Panc1 (cell line): ENCODE results near the gene VSIR. TPM values are rescaled to one million over a fixed set of nuclear protein-coding genes. Genes with fewer than 3 reads are reported as not detected.

ENCODE experiments used
- ATAC-seq: fragments of 200-7000 bp; cut with Tn5 transposase; 2 replicates; pipeline ENCODE4 v1.9.1; 2020; ENCODE audit warnings: mild to moderate bottlenecking, moderate library complexity
- Bru-seq: library from RNA; stranded (reverse); fragments of 400-500 nt; gene quantifications from one replicate; lab custom pipeline; 2021; lab: Mats Ljungman, UMichigan
- BruChase-seq, 2 experiments: library from RNA; stranded (reverse); fragments of 400-500 nt; gene quantifications; one replicate each; lab custom pipeline; 2021; lab: Mats Ljungman, UMichigan
- BruUV-seq: library from RNA; stranded (reverse); fragments of 400-500 nt; replicated peaks from 2 replicates; lab custom pipeline; 2021; lab: Mats Ljungman, UMichigan
- CTCF ChIA-PET: fragments of 300-600 bp; sonication (Branson Sonifier 250); formaldehyde crosslinking; loops from one replicate; lab custom pipeline; 2022; ENCODE audit warnings: antibody characterized with exemption; lab: Charles Lee
- POLR2A ChIA-PET: fragments of 300-600 bp; sonication (Branson Sonifier 250); formaldehyde crosslinking; loops from one replicate; lab custom pipeline; 2022; ENCODE audit warnings: antibody characterized with exemption; lab: Charles Lee
- DNase-seq: peaks from one replicate; pipeline ENCODE4 v3.0.0-alpha.2; 2010; ENCODE audit warnings: low read depth, low spot score
- H3K27ac ChIP-seq: 2 replicates; pipeline ENCODE4 v1.5.1; 2011; ENCODE audit warnings: mild to moderate bottlenecking, low read length, inconsistent platforms
- H3K27me3 ChIP-seq: fragments of 200-500 bp; sonication (Bioruptor generic); 2 replicates; pipeline ENCODE4 v1.6.0; 2014; ENCODE audit warnings: low read length, inconsistent platforms; ENCODE audit not compliant: control insufficient read depth, insufficient read depth
- H3K36me3 ChIP-seq: fragments of 200-500 bp; sonication (Bioruptor generic); 2 replicates; pipeline ENCODE4 v1.5.1; 2014; ENCODE audit warnings: inconsistent platforms, mild to moderate bottlenecking, low read length, moderate library complexity; ENCODE audit not compliant: control insufficient read depth, insufficient read depth
- H3K4me1 ChIP-seq: 2 replicates; pipeline ENCODE4 v1.5.1; 2011; ENCODE audit warnings: inconsistent platforms, mild to moderate bottlenecking, low read length, moderate library complexity; ENCODE audit not compliant: control insufficient read depth, insufficient read depth
- H3K4me3 ChIP-seq, 2 experiments: 2 replicates each; pipeline ENCODE4 v1.5.1; 2011 to 2012; ENCODE audit warnings: low read depth in 2 of 2, low read length in 2 of 2, mild to moderate bottlenecking in 2 of 2, inconsistent platforms in 1 of 2, moderate library complexity in 1 of 2
- H3K9me3 ChIP-seq: fragments of 200-500 bp; sonication (Bioruptor generic); 2 replicates; pipeline ENCODE4 v1.5.1; 2014; ENCODE audit warnings: low read depth, mild to moderate bottlenecking, inconsistent platforms, low read length, moderate library complexity; ENCODE audit not compliant: control insufficient read depth, insufficient read depth
- CTCF ChIP-seq: fragments of 450-650 bp; IDR thresholded peaks from 2 replicates; pipeline ENCODE4 v1.5.1; 2017; ENCODE audit warnings: mild to moderate bottlenecking
- POLR2AphosphoS5 ChIP-seq: IDR thresholded peaks from 2 replicates; pipeline ENCODE4 v1.6.1; 2012; ENCODE audit warnings: mild to moderate bottlenecking, low read depth, low read length, moderate library complexity
- REST ChIP-seq, 2 experiments: IDR thresholded peaks; 2 replicates each; pipeline ENCODE4 v1.6.1; 2011 to 2012; ENCODE audit warnings: low read depth in 2 of 2, control low read depth in 1 of 2, low read length in 1 of 2, mild to moderate bottlenecking in 1 of 2, moderate library complexity in 1 of 2; ENCODE audit not compliant: insufficient read depth in 1 of 2
- SIN3A ChIP-seq: IDR thresholded peaks from 2 replicates; pipeline ENCODE4 v1.6.1; 2012; ENCODE audit warnings: low read depth, mild to moderate bottlenecking, low read length, moderate library complexity, borderline replicate concordance; ENCODE audit not compliant: insufficient read depth
- TCF7L2 ChIP-seq: IDR thresholded peaks from 2 replicates; pipeline ENCODE4 v1.6.1; 2011; ENCODE audit warnings: mild to moderate bottlenecking, low read depth, low read length, inconsistent platforms
- in situ Hi-C: cut with HindIII; loops from 2 replicates; pipeline ENCODE4 v1.10.0; 2016; ENCODE audit warnings: low sequenced_read_pairs, low pct_unique_long_range_greater_than_20kb
- intact Hi-C: fragments of 100-400 bp; cut with micrococcal nuclease; formaldehyde crosslinking; loops from one replicate; pipeline ENCODE4 v1.10.0; 2022; ENCODE audit not compliant: unreplicated experiment
- long read RNA-seq: library from polyadenylated mRNA; unstranded; transcript quantifications from one replicate; pipeline ENCODE4 v2.0.0, GENCODE V29; 2021; ENCODE audit not compliant: unreplicated experiment
- polyA plus RNA-seq: library from polyadenylated mRNA; unstranded; fragments of >200 nt; gene quantifications from one replicate; pipeline ENCODE4 v1.2.1, GENCODE V29; 2012; ENCODE audit warnings: missing spikeins; ENCODE audit not compliant: insufficient read length
- total RNA-seq: library from RNA; stranded (reverse); gene quantifications from one replicate; pipeline ENCODE4 v1.2.1, GENCODE V29; 2021; ENCODE audit not compliant: unreplicated experiment

Gene VSIR
- 34.9 TPM for total RNA-seq
- 45.4 TPM for polyA plus RNA-seq
- Bru-seq, nascent RNA = percentile 49 among the genes with signal in this experiment
- percentile 44 among the genes with signal in this experiment for BruChase-seq, experiment 1, labeled RNA remaining after a 2-hour chase
- percentile 53 among the genes with signal in this experiment for BruChase-seq, experiment 2, labeled RNA remaining after a 6-hour chase
- long read RNA-seq, full-length matches to known transcripts = 37 of 51 reads
- long read RNA-seq, partial matches to known transcripts = 3 of 51 reads
- long read RNA-seq, other reads (novel, unspliced or antisense) = 11 of 51 reads

- no TSS peak for BruUV-seq
- TF ChIP-seq TCF7L2 (no peak), CTCF (peak; percentile 99), REST (IDR thresholded peaks at IDR 0.05; ENCODE audit: insufficient read depth in 1 of 2, low read depth in 2 of 2, low read length in 1 of 2) (no peak), POLR2AphosphoS5 (no peak), SIN3A (peak; percentile 57; the same call in 1 of the 2 replicates)
These were observed at the start of gene VSIR for GRCh38 chr10:71773221-71773971. VSIR (minus strand) TSS chr10:71773520; CDS start chr10:71773439, 81 bp downstream.

DNA sequence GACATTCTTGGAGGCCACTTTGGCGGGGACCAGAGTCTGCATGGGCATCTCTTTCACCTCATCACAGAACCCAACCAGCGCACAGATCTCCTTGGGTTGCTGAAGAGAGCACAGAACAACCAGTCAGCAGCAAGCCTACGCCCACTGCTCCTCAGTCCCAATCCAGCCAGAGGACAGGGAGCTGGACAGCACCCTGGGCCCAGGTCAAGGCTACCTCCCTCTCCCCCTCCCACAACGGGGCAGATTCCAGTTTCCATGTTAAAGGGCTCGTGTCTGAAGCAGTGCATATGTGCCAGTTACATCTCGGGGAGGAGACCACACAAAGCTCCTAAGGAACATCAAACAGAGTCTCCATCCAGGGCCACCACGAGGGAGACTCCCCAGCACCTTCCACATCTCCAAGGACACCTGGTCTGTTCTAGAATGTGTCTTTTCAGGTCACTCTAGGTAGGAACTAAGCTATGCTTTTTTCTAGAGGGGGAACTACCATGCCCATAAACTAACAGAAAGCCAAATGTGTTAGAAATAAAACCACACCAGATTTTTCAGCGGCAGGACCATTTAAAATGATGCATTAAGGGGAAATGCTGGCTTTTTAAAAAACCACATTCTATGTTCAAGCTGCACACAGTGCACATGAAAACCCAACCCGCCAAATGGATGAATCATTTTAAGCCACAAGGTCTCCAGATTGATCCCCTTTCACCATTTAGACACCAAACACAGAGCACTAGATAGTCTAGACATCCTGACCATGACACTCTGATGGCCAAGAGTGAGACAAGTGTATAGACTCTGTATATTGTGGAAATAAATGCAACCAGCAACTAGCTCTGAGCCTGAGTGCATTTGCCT, 48.8 kb upstream of the VSIR start:
- no TSS peak for BruUV-seq
- intact Hi-C loops = no loop called here
- Histone ChIP-seq H3K9me3 (no peaks in the 10 kb centered on the region), H3K36me3 (peaks cover 79% of the 10 kb centered on the region), H3K4me3 (no peak overlapping the region), H3K27ac (no peak overlapping the region), H3K4me1 (peaks cover 3% of the 10 kb centered on the region; the same call in 1 of the 2 replicates), H3K27me3 (no peaks in the 10 kb centered on the region)
- in situ Hi-C loops = no loop called here
- ATAC-seq (peak; percentile 10; the same call in 1 of the 2 replicates), DNase-seq (no peak)
- ChIA-PET POLR2A (interaction anchor here (0.7 kb wide), 1 partner anchor 10 kb away, joined by 3 read pairs; no protein-coding TSS in a partner anchor), CTCF (interaction anchor here (0.6 to 1.4 kb wide), 2 partner anchors 74 to 130 kb away, joined by 4 read pairs; no protein-coding TSS in a partner anchor)
- no peak for TF ChIP-seq CTCF
- 0 out of 4 replicates have a peak, but pooled peaks of 1 of the 2 experiments have one; percentile 30 for TF ChIP-seq REST (IDR thresholded peaks at IDR 0.05; ENCODE audit: insufficient read depth in 1 of 2, low read depth in 2 of 2, low read length in 1 of 2)
- no peak for TF ChIP-seq TCF7L2
- no peak for TF ChIP-seq SIN3A
- TF ChIP-seq POLR2AphosphoS5 = peak; percentile 10; the same call in 1 of the 2 replicates

More at GRCh38 chr10:71773221-71773971, at the start of gene VSIR:
- POLR2A ChIA-PET = interaction anchor here (0.6 to 1.1 kb wide), 2 partner anchors 13 to 96 kb away, joined by 3 read pairs; no protein-coding TSS in a partner anchor
- Histone ChIP-seq H3K36me3 (no peaks in the 10 kb centered on the region), H3K4me1 (peaks cover 51% of the 10 kb centered on the region), H3K9me3 (no peaks in the 10 kb centered on the region), H3K27ac (peak within 1 kb of the TSS; percentile 77), H3K27me3 (no peaks in the 10 kb centered on the region), H3K4me3 (peak within 1 kb of the TSS; percentile 60 to 64)
- ATAC-seq (peak; percentile 91), DNase-seq (peak; percentile 18)
- CTCF ChIA-PET = interaction anchor here (0.6 to 1.4 kb wide), 8 partner anchors 40 to 459 kb away, joined by 3 to 13 read pairs (median 4); partner anchors contain the start of gene CDH23
- intact Hi-C loops (no loop called here), in situ Hi-C loops (no loop called here)
